SK-N-MC (cell line): ENCODE data around the gene ACTL7B.

Source experiments
- EZH2 ChIP-seq: fragments of 200-600 bp; sonication (generic); IDR thresholded peaks from one replicate; pipeline ENCODE4 v1.6.1; 2017; ENCODE audit warnings: antibody characterized with exemption
- FOXP2 ChIP-seq: optimal IDR thresholded peaks from 2 replicates; pipeline ENCODE3; 2011; ENCODE audit warnings: mild to moderate bottlenecking, moderate library complexity; ENCODE audit not compliant: insufficient read depth; ENCODE audit errors: extremely low read length, control extremely low read depth
- POLR2AphosphoS5 ChIP-seq: IDR thresholded peaks from 2 replicates; pipeline ENCODE4 v1.6.1; 2012; ENCODE audit warnings: mild to moderate bottlenecking, low read depth, low read length, borderline replicate concordance

GRCh38 chr9:108882052-108882888, 26.5 kb upstream of the ACTL7B start:
- TF ChIP-seq POLR2AphosphoS5: no peak
- no peak for TF ChIP-seq EZH2
- TF ChIP-seq FOXP2: no peak
